K562 (cell line): Measurements from ENCODE around the gene IGSF23. TPM values are rescaled to one million over a fixed set of nuclear protein-coding genes. Genes with fewer than 3 reads are reported as not detected.

Experiments used
- CEBPG ChIP-seq, 3 experiments: fragments of 200-800 bp in 1 of 3; sonication (Bioruptor generic) in 1 of 3; sonication (generic) in 1 of 3; formaldehyde crosslinking in 1 of 3; IDR thresholded peaks in 2 of 3; conservative IDR thresholded peaks in 1 of 3; 2 replicates each; pipeline versions ENCODE4 v1.6.1 to v1.8.0; 2016 to 2022; ENCODE audit warnings: missing compliant biosample characterization in 2 of 3, missing genetic modification characterization in 2 of 3, mild to moderate bottlenecking in 1 of 3, missing genetic modification reagents in 1 of 3
- CREB1 ChIP-seq, 2 experiments: sonication (generic) in 1 of 2; formaldehyde crosslinking in 1 of 2; IDR thresholded peaks; 2 replicates each; pipeline versions ENCODE4 v1.6.1 to v1.8.0; 2012 to 2022; ENCODE audit warnings: inconsistent platforms in 1 of 2, mild to moderate bottlenecking in 1 of 2, missing genetic modification reagents in 1 of 2, moderate library complexity in 1 of 2
- CREBBP ChIP-seq: IDR thresholded peaks from one replicate; pipeline ENCODE4 v1.6.1; 2012; ENCODE audit warnings: low read depth, mild to moderate bottlenecking, control low read depth, inconsistent platforms, low read length
- HDAC8 ChIP-seq: fragments of 450-650 bp; IDR thresholded peaks from 2 replicates; pipeline ENCODE4 v1.6.1; 2016; ENCODE audit warnings: mild to moderate bottlenecking, missing genetic modification characterization, moderate library complexity, missing compliant biosample characterization
- HDGF ChIP-seq: fragments of 450-650 bp; IDR thresholded peaks from 2 replicates; pipeline ENCODE4 v1.6.1; 2016
- HLTF ChIP-seq: fragments of 450-650 bp; IDR thresholded peaks from 2 replicates; pipeline ENCODE4 v1.6.1; 2016
- HNRNPLL ChIP-seq: fragments of 200-400 bp; formaldehyde crosslinking; IDR thresholded peaks from 2 replicates; pipeline ENCODE4 v1.6.1; 2017; ENCODE audit warnings: low read length, low read depth, mild to moderate bottlenecking; ENCODE audit not compliant: poor library complexity, severe bottlenecking
- JUN ChIP-seq, 2 experiments: sonication (generic) in 1 of 2; formaldehyde crosslinking in 1 of 2; IDR thresholded peaks; 2 replicates each; pipeline versions ENCODE4 v1.6.1 to v1.8.0; 2012 to 2022; ENCODE audit warnings: borderline replicate concordance in 2 of 2, mild to moderate bottlenecking in 2 of 2, improper control_type of control experiment in 1 of 2, low read depth in 1 of 2, low read length in 1 of 2, missing genetic modification reagents in 1 of 2
- L3MBTL2 ChIP-seq: fragments of 450-650 bp; IDR thresholded peaks from 2 replicates; pipeline ENCODE4 v1.6.1; 2016; ENCODE audit warnings: mild to moderate bottlenecking, moderate library complexity
- MITF ChIP-seq: IDR thresholded peaks from 2 replicates; pipeline ENCODE4 v1.6.1; 2014; ENCODE audit warnings: antibody characterized with exemption
- NKRF ChIP-seq: fragments of 450-650 bp; IDR thresholded peaks from 2 replicates; pipeline ENCODE4 v1.6.1; 2016; ENCODE audit warnings: borderline replicate concordance
- PRDM10 ChIP-seq: fragments of 450-650 bp; IDR thresholded peaks from 2 replicates; pipeline ENCODE4 v1.6.1; 2018; ENCODE audit not compliant: partially characterized antibody
- RBM25 ChIP-seq: fragments of 200-400 bp; formaldehyde crosslinking; IDR thresholded peaks from 2 replicates; pipeline ENCODE4 v1.6.1; 2018; ENCODE audit warnings: low read length, low read depth, moderate library complexity; ENCODE audit not compliant: severe bottlenecking
- RNF2 ChIP-seq: sonication (generic); IDR thresholded peaks from 2 replicates; pipeline ENCODE4 v1.6.1; 2016
- ZNF133 ChIP-seq: fragments of 250-450 bp; sonication (Bioruptor Pico); IDR thresholded peaks from 2 replicates; pipeline ENCODE4 v1.4.0; 2020; ENCODE audit warnings: mild to moderate bottlenecking
- polyA plus RNA-seq, 8 experiments: library from polyadenylated mRNA; depleted of rRNA in 4 of 8; stranded (reverse) in 5 of 8; unstranded in 3 of 8; fragments of >200 nt; fragmentation: Nextera tagmentation in 2 of 8; fragmentation: Illumina TruSeq in 1 of 8; extraction: Ambion mirVana in 2 of 8; extraction: Trizol in 1 of 8; gene quantifications; 2 replicates each; pipeline versions ENCODE4 v1.2.1 to v1.2.3, GENCODE V29; 2011 to 2014; ENCODE audit warnings: inconsistent platforms in 1 of 8, missing spikeins in 1 of 8
- total RNA-seq, 7 experiments: library from RNA; depleted of rRNA in 6 of 7; stranded (reverse); fragments of >200 nt in 6 of 7; fragmentation: Illumina TruSeq in 2 of 7; extraction: Trizol in 2 of 7; gene quantifications; 2 replicates each; pipeline versions ENCODE4 v1.2.1 to v1.2.3, GENCODE V29; 2011 to 2021; ENCODE audit warnings: low replicate concordance in 1 of 7
- TF ChIP-seq, protein P1 (sequence below): fragments of 450-650 bp; IDR thresholded peaks from 2 replicates; pipeline ENCODE4 v1.6.1; 2017; ENCODE audit warnings: mild to moderate bottlenecking, moderate library complexity

Gene IGSF23
- total and polyA plus RNA-seq, 9 of the 15 experiments (the other 6 are each of a cell fraction or from before 2014, with no cell fraction given), result not detected

- TF ChIP-seq CEBPG (CRISPR knock-in tag; IDR thresholded peaks at IDR 0.05) (peak; percentile 22; the same call in 1 of the 2 replicates), CEBPG (tag; conservative IDR thresholded peaks at IDR 0.05 in 1 of 2, IDR thresholded peaks at IDR 0.05 in 1 of 2) (peak; percentile 65 to 72; a peak in 3 of 4 replicates), CREBBP (no peak), RBM25 (peak; percentile 41), MITF (no peak), PRDM10 (peak; percentile 92), HDGF (no peak), JUN (IDR thresholded peaks at IDR 0.05; ENCODE audit: borderline replicate concordance, low read depth, low read length) (0 out of 2 replicates have a peak, but pooled peaks have one; percentile 13), JUN (CRISPR knock-in tag; IDR thresholded peaks at IDR 0.05; ENCODE audit: borderline replicate concordance) (no peak), NKRF (no peak), HLTF (no peak), HNRNPLL (no peak), HDAC8 (tag) (no peak), ZNF133 (CRISPR knock-in tag) (no peak), RNF2 (no peak), CREB1 (IDR thresholded peaks at IDR 0.05) (no peak), CREB1 (CRISPR knock-in tag; IDR thresholded peaks at IDR 0.05) (no peak), L3MBTL2 (no peak)
- TF ChIP-seq, protein P1, sequence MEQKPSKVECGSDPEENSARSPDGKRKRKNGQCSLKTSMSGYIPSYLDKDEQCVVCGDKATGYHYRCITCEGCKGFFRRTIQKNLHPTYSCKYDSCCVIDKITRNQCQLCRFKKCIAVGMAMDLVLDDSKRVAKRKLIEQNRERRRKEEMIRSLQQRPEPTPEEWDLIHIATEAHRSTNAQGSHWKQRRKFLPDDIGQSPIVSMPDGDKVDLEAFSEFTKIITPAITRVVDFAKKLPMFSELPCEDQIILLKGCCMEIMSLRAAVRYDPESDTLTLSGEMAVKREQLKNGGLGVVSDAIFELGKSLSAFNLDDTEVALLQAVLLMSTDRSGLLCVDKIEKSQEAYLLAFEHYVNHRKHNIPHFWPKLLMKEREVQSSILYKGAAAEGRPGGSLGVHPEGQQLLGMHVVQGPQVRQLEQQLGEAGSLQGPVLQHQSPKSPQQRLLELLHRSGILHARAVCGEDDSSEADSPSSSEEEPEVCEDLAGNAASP, result no peak
These were observed 63.9 kb downstream of the IGSF23 start (continued) for GRCh38 chr19:44677019-44677811.
